Liver (tissue), 3 donors: Measurements from ENCODE around the gene SMYD3.

ENCODE experiments used
- ATF3 ChIP-seq: IDR thresholded peaks from 2 replicates; pipeline ENCODE4 v1.6.1; 2016; ENCODE audit warnings: antibody characterized with exemption
- CTCF ChIP-seq: fragments of 150-350 bp; IDR thresholded peaks from 2 replicates; pipeline ENCODE4 v1.5.1; 2017; ENCODE audit warnings: improper control_type of control experiment, low read depth, low read length; ENCODE audit not compliant: missing input control
- EGR1 ChIP-seq, 2 donors: IDR thresholded peaks; 2 replicates each; pipeline ENCODE4 v1.6.1; 2016 to 2018; ENCODE audit warnings: antibody characterized with exemption in 2 of 2, low read depth in 2 of 2
- FOXA1 ChIP-seq: IDR thresholded peaks from 2 replicates; pipeline ENCODE4 v1.6.1; 2016; ENCODE audit warnings: antibody characterized with exemption
- GABPA ChIP-seq, 2 donors: IDR thresholded peaks in 1 of 2; conservative IDR thresholded peaks in 1 of 2; 2 replicates each; pipeline ENCODE4 v1.6.1; 2016; ENCODE audit warnings: antibody characterized with exemption in 2 of 2, mild to moderate bottlenecking in 1 of 2, moderate library complexity in 1 of 2
- JUND ChIP-seq, 2 donors: IDR thresholded peaks; 2 replicates each; pipeline ENCODE4 v1.6.1; 2016; ENCODE audit warnings: antibody characterized with exemption in 2 of 2
- MAX ChIP-seq: IDR thresholded peaks from 2 replicates; pipeline ENCODE4 v1.6.1; 2016; ENCODE audit warnings: antibody characterized with exemption
- NR2F2 ChIP-seq: IDR thresholded peaks from 2 replicates; pipeline ENCODE4 v1.6.1; 2016; ENCODE audit warnings: antibody characterized with exemption
- RAD21 ChIP-seq, 2 donors: IDR thresholded peaks; 2 replicates each; pipeline ENCODE4 v1.6.1; 2016; ENCODE audit warnings: antibody characterized with exemption in 2 of 2, mild to moderate bottlenecking in 2 of 2
- REST ChIP-seq: IDR thresholded peaks from 2 replicates; pipeline ENCODE4 v1.6.1; 2016; ENCODE audit warnings: antibody characterized with exemption, mild to moderate bottlenecking
- TAF1 ChIP-seq: conservative IDR thresholded peaks from 2 replicates; pipeline ENCODE4 v1.6.1; 2016; ENCODE audit warnings: antibody characterized with exemption, mild to moderate bottlenecking
- YY1 ChIP-seq: IDR thresholded peaks from 2 replicates; pipeline ENCODE4 v1.6.1; 2016; ENCODE audit warnings: antibody characterized with exemption, mild to moderate bottlenecking
- donor health status: healthy.
- donor health status: healthy.

- no peak for TF ChIP-seq YY1
- no peak for TF ChIP-seq CTCF
- TF ChIP-seq TAF1: no peak
- no peak for TF ChIP-seq GABPA (IDR thresholded peaks at IDR 0.05 in 1 of 2, conservative IDR thresholded peaks at IDR 0.05 in 1 of 2)
- no peak for TF ChIP-seq RAD21 (IDR thresholded peaks at IDR 0.05)
- no peak for TF ChIP-seq ATF3
- TF ChIP-seq EGR1 (IDR thresholded peaks at IDR 0.05; ENCODE audit: low read depth in 2 of 2): no peak
- TF ChIP-seq MAX: no peak
- TF ChIP-seq JUND (IDR thresholded peaks at IDR 0.05): no peak
- no peak for TF ChIP-seq FOXA1
- TF ChIP-seq REST: no peak
- TF ChIP-seq NR2F2: peak; percentile 31
Measured at GRCh38 chr1:246372559-246372958, 134.5 kb downstream of the SMYD3 start.
